NT2/D1 (cell line): ENCODE data around the gene RAB33B.
"Not testable (repeated sequence)": the region's sequence is repeated elsewhere in the genome, so short reads cannot be mapped to it uniquely, and the experiment has no call there.

Source experiments
- DNase-seq: peaks from one replicate; pipeline ENCODE4 v3.0.0-alpha.2; 2011; ENCODE audit warnings: low read depth, low spot score
- H3K27me3 ChIP-seq: 2 replicates; pipeline ENCODE4 v1.6.0; 2011; ENCODE audit warnings: mild to moderate bottlenecking; ENCODE audit not compliant: insufficient read length, insufficient read depth
- H3K36me3 ChIP-seq: 2 replicates; pipeline ENCODE4 v1.6.1; 2011; ENCODE audit warnings: mild to moderate bottlenecking, low read length, mixed read lengths; ENCODE audit not compliant: insufficient read depth, insufficient read length
- H3K4me1 ChIP-seq: 2 replicates; pipeline ENCODE4 v1.5.1; 2011; ENCODE audit not compliant: insufficient read depth, insufficient read length
- H3K4me3 ChIP-seq: 2 replicates; pipeline ENCODE4 v1.5.1; 2011; ENCODE audit warnings: low read depth; ENCODE audit not compliant: insufficient read length
- H3K9ac ChIP-seq: 2 replicates; pipeline ENCODE4 v1.6.0; 2011; ENCODE audit warnings: low read depth; ENCODE audit not compliant: insufficient read length
- H3K9me3 ChIP-seq: 2 replicates; pipeline ENCODE4 v1.5.1; 2011; ENCODE audit warnings: mild to moderate bottlenecking, low read length; ENCODE audit not compliant: insufficient read depth
- SUZ12 ChIP-seq: IDR thresholded peaks from 2 replicates; pipeline ENCODE4 v1.6.1; 2011; ENCODE audit not compliant: insufficient read length, insufficient read depth; ENCODE audit errors: extremely low read depth
- YY1 ChIP-seq: IDR thresholded peaks from 2 replicates; pipeline ENCODE4 v1.6.1; 2011; ENCODE audit not compliant: insufficient read length, insufficient read depth
- ZNF274 ChIP-seq: IDR thresholded peaks from 2 replicates; pipeline ENCODE4 v1.6.1; 2011; ENCODE audit warnings: mild to moderate bottlenecking, low read depth, low read length

Gene RAB33B

GRCh38 chr4:139454111-139455045, at the start of gene RAB33B:
RAB33B (plus strand) TSS chr4:139454121; CDS start chr4:139454196, 75 bp downstream.
- no peak for TF ChIP-seq SUZ12
- peak within 1 kb of the TSS; percentile 94 for H3K9ac ChIP-seq
- peak within 1 kb of the TSS; percentile 88 for H3K4me3 ChIP-seq
- H3K9me3 ChIP-seq: no peaks in the 10 kb centered on the region
- no peak for DNase-seq
- no peaks in the 10 kb centered on the region for H3K4me1 ChIP-seq
- no peaks in the 10 kb centered on the region for H3K27me3 ChIP-seq
- H3K36me3 ChIP-seq: peaks cover 2% of the 10 kb centered on the region

- no peaks in the 10 kb centered on the region for H3K36me3 ChIP-seq
- no peaks in the 10 kb centered on the region for H3K9me3 ChIP-seq
- TF ChIP-seq SUZ12 (no peak), YY1 (no peak), ZNF274 (no peak)
- no peaks in the 10 kb centered on the region for H3K27me3 ChIP-seq
- no peak overlapping the region for H3K9ac ChIP-seq
- no peaks in the 10 kb centered on the region for H3K4me1 ChIP-seq
- H3K4me3 ChIP-seq: no peak overlapping the region
- DNase-seq: no peak
Measured at GRCh38 chr4:139410312-139410711, 43.6 kb upstream of the RAB33B start.

- not testable (repeated sequence) for H3K4me1 ChIP-seq, H3K9me3 ChIP-seq, H3K4me3 ChIP-seq, H3K36me3 ChIP-seq, H3K9ac ChIP-seq, DNase-seq, H3K27me3 ChIP-seq
Measured at GRCh38 chr4:139414671-139415210, 39.2 kb upstream of the RAB33B start.

GRCh38 chr4:139416073-139416673, 37.7 kb upstream of the RAB33B start:
- no peaks in the 10 kb centered on the region for H3K9me3 ChIP-seq
- H3K4me3 ChIP-seq: no peak overlapping the region
- TF ChIP-seq ZNF274 (no peak), SUZ12 (no peak), YY1 (no peak)
- no peaks in the 10 kb centered on the region for H3K27me3 ChIP-seq
- DNase-seq: peak; percentile 36
- H3K36me3 ChIP-seq: no peaks in the 10 kb centered on the region
- H3K9ac ChIP-seq: no peak overlapping the region
- no peaks in the 10 kb centered on the region for H3K4me1 ChIP-seq

GRCh38 chr4:139419388-139419914, 34.5 kb upstream of the RAB33B start:
- Histone ChIP-seq H3K9ac (no peak overlapping the region), H3K9me3 (no peaks in the 10 kb centered on the region), H3K27me3 (no peaks in the 10 kb centered on the region), H3K36me3 (no peaks in the 10 kb centered on the region), H3K4me3 (no peak overlapping the region), H3K4me1 (no peaks in the 10 kb centered on the region)
- DNase-seq: no peak
- TF ChIP-seq YY1: no peak
- TF ChIP-seq SUZ12: no peak
- no peak for TF ChIP-seq ZNF274

GRCh38 chr4:139420652-139421051, 33.3 kb upstream of the RAB33B start:
- Histone ChIP-seq H3K27me3 (no peaks in the 10 kb centered on the region), H3K36me3 (no peaks in the 10 kb centered on the region), H3K4me3 (no peak overlapping the region), H3K9me3 (no peaks in the 10 kb centered on the region), H3K4me1 (no peaks in the 10 kb centered on the region), H3K9ac (no peak overlapping the region)
- DNase-seq: no peak
- TF ChIP-seq YY1: no peak

GRCh38 chr4:139436122-139436521, 17.8 kb upstream of the RAB33B start:
- Histone ChIP-seq H3K36me3 (no peaks in the 10 kb centered on the region), H3K4me3 (no peak overlapping the region), H3K9me3 (peaks cover 22% of the 10 kb centered on the region; the same call in 1 of the 2 replicates), H3K27me3 (no peaks in the 10 kb centered on the region), H3K9ac (no peak overlapping the region), H3K4me1 (no peaks in the 10 kb centered on the region)
- TF ChIP-seq YY1 (no peak), SUZ12 (no peak), ZNF274 (no peak)
- no peak for DNase-seq
